GM21526 (cell line): ENCODE results near the gene REXO4.

Experiments used
- ATAC-seq: cut with Tn5 transposase; IDR thresholded peaks from one replicate; pipeline ENCODE4 v1.9.1; 2021; ENCODE audit warnings: moderate library complexity; ENCODE audit not compliant: unreplicated experiment, low FRiP score

The REXO4 gene, protein sequence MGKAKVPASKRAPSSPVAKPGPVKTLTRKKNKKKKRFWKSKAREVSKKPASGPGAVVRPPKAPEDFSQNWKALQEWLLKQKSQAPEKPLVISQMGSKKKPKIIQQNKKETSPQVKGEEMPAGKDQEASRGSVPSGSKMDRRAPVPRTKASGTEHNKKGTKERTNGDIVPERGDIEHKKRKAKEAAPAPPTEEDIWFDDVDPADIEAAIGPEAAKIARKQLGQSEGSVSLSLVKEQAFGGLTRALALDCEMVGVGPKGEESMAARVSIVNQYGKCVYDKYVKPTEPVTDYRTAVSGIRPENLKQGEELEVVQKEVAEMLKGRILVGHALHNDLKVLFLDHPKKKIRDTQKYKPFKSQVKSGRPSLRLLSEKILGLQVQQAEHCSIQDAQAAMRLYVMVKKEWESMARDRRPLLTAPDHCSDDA

GRCh38 chr9:133417541-133418461 lies at the start of gene REXO4:
TSS of gene REXO4 (minus strand) at chr9:133418010. CDS start at chr9:133417844, 166 bp downstream.
- peak; percentile 69 for ATAC-seq

GRCh38 chr9:133467101-133467500 lies 49.3 kb upstream of the REXO4 start:
- no peak for ATAC-seq

GRCh38 chr9:133465984-133466383 lies 48.2 kb upstream of the REXO4 start:
- ATAC-seq = no peak

GRCh38 chr9:133464638-133465037 lies 46.8 kb upstream of the REXO4 start:
- ATAC-seq = no peak

DNA sequence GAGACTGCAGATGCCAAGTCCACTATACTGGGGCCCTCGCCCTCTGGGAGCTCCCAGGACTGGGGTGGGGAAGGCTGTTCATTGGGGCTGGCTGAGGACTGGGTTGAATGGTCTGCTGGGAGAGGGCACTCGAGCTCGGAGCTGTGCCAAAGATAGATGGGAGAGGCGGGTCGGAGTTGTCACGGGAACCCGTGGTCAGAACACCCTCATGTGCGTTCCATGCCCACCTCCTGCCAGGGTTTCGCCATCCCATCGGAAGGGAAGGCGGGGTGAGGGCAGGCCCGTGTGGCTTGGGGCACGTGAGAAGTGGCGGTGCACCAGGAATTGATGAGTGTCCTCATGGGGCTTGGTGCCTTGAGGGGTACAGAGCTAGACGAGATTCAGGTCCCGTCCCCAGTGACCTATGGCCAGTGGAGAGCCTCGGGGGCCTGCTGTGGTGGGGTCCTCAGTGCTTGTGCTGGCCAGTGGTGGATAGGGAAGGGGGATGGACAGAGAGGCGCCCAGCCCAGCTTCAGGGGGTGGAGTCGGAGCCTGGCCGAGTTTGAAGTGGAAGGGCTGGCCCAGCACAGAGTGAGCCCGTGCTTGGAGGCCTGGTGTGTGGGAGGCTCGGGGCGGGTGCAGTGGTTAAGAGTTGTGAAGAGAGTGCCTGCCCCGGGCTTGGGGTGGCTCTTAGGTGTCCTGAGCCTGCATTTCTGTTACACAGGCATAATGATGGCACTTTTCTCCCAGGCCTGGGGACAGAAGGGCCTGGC lies 46.2 kb upstream of the REXO4 start:
- ATAC-seq = no peak

GRCh38 chr9:133463234-133463863 lies 45.5 kb upstream of the REXO4 start:
- no peak for ATAC-seq

DNA sequence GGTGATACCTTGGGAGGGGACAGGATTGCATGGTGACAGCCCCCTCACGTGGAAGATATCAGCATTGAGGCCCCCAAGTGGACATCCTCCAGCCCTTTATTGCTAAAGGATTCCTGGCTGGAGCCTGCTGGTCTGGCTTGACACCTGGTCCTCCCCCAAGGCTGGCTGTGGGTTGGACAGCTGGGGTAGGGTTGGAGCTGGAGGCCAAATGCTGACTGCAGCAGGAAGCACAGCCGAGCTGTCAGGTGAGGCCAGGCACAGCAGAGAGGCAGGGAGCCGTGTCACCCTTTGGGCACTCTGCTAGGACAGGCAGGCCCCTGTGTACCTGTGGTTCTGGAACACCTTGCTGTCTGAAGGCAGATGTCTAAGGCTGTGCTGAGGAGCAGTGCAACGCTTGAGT lies 44.2 kb upstream of the REXO4 start:
- no peak for ATAC-seq

DNA sequence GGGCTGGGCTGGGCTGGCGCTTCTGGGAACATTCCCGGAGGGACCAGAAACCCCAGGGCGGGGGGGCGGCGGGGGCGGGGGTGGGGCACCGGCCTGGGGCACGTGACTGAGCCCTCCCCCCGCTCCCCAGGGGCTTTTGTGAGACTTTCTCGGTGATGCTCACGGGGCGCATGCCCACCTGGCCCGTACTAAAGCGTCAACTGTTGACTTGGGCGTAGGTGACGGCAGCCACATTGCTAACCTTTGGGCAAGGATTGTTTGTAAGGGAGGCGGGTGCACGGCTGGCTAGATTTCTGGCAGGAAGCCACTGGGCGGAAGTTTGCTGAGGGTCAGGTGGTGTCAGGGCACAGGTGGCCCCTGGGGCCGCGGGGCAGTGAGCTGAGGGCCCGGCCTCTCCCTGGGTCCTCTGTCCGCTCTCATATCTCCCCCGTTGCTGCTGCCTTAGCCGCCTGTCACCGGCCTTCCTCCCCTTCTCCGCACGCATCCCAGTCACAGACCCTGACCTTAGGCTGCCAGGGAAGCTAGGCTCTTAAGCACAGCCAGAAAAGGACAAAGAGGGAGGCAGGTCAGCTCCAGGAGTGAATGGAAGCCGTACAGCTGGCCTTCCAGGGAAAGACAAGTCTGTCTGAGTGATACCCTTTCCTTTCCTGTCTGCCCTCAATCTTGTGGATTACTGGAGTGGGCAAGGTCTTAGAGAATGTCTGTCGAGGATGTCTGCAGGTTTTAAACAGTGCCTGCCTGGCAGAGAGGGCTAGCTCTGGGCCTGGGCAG lies 42.8 kb upstream of the REXO4 start:
- ATAC-seq = peak; percentile 16

- peak; percentile 69 for ATAC-seq
These were observed 41.9 kb upstream of the REXO4 start, which contains the start of gene CACFD1 for GRCh38 chr9:133459476-133460404. TSS of gene CACFD1 (plus strand) at chr9:133459978. CDS start at chr9:133460067, 89 bp downstream.

DNA sequence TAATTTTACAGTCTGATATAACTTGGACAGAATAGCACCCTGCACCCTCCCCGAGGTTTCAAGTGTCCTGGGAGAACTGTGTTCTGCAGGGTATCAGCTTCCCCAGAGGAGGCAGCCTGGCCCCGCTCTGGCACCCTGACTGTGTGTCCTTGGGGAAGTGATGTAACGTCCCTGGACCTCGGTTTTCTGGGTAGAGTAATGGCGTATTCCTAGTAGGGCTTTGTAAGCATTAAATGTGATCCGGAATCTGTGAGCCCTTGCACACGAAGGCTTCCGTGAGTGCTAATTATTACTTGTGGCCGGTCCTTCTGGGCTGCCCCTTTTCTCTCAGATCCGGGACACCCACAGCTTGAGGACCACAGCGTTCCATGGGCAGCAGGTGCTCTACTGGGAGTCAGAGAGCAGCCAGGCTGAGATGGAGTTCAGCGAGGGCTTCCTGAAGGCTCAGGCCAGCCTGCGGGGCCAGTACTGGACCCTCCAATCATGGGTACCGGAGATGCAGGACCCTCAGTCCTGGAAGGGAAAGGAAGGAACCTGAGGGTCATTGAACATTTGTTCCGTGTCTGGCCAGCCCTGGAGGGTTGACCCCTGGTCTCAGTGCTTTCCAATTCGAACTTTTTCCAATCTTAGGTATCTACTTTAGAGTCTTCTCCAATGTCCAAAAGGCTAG lies 41.0 kb upstream of the REXO4 start:
- ATAC-seq = no peak

- no peak for ATAC-seq
These were observed 39.9 kb upstream of the REXO4 start for GRCh38 chr9:133457748-133458147.

GRCh38 chr9:133457233-133457632 lies 39.4 kb upstream of the REXO4 start:
- no peak for ATAC-seq

DNA sequence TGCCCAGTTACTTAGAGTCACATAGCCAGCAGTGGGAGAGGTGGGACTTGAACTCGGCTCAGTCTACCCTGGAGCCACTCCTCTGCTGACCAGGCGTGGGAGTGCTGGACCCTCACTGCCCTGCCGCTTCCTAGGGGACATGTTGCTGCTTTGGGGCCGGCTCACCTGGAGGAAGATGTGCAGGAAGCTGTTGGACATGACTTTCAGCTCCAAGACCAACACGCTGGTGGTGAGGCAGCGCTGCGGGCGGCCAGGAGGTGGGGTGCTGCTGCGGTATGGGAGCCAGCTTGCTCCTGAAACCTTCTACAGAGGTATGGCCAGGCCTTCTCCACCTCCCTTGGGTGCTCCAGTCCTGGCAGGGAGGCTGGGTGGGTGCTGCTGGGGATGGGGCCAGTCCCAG lies 38.6 kb upstream of the REXO4 start:
- ATAC-seq = no peak

GRCh38 chr9:133455936-133456335 lies 38.1 kb upstream of the REXO4 start:
- ATAC-seq = no peak

DNA sequence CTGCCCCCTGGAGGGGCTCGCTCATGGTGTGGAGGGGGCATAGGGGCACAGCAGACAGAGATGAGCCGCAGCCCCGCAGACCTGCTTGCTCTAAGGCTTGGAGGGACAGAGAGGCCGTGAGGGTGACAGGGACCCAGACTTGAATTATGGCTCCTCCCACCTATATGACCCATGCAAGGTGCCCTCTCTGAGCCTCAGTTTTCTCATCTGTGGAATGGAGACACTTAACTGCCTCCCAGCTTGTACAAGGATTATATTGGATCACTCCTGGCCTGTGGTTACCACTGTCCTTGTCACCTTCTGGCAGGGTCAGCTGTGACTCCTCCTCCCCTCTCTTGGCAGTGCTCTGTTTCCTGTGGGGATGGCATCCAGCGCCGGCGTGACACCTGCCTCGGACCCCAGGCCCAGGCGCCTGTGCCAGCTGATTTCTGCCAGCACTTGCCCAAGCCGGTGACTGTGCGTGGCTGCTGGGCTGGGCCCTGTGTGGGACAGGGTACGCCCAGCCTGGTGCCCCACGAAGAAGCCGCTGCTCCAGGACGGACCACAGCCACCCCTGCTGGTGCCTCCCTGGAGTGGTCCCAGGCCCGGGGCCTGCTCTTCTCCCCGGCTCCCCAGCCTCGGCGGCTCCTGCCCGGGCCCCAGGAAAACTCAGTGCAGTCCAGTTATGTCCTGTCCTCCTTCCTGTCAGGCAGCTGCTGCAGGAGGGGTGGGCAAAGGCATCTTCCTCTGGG lies 37.3 kb upstream of the REXO4 start:
- no peak for ATAC-seq

DNA sequence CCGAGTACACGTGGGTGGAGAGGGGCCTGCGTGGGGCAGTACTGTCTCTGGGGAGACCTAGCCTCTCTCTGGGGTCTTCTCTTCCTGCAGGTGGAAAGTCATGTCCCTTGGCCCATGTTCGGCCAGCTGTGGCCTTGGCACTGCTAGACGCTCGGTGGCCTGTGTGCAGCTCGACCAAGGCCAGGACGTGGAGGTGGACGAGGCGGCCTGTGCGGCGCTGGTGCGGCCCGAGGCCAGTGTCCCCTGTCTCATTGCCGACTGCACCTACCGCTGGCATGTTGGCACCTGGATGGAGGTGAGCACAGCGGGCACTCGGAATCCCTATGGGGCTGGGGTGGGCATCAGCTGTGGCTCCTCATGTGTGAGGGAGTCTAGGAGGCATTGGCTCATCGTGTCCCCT lies 36.5 kb upstream of the REXO4 start:
- no peak for ATAC-seq

DNA sequence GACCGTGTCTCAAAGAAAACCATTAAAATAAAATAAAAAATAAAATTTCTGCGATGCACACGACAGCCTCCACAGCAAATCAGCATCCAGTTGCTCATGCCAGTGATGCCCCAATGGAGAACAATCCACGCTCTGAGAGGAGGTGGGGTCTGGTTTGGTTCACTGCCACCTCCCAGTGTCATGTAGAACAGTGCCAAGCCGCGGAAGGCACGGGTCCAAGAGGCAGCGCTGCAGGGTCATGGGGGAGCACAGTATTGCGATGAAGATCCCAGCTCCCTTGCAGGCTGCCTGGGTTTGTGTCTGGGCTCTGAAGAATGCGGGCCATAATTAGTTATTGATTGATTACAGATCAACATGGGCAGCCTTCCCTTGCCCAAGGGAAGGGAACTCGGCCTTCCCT lies 35.8 kb upstream of the REXO4 start:
- no peak for ATAC-seq
